Karpas-422 (cell line): Measurements from ENCODE around the gene TEX13C. TPM values are rescaled to one million over a fixed set of nuclear protein-coding genes. Genes with fewer than 3 reads are reported as not detected.

Source experiments
- DNase-seq: peaks from one replicate; pipeline ENCODE4 v3.0.0-alpha.2; 2015
- H2AFZ ChIP-seq: fragments of 200-600 bp; sonication (generic); 2 replicates; pipeline ENCODE4 v1.6.1; 2014; ENCODE audit warnings: antibody characterized with exemption, low read length, mixed read lengths
- H3K27ac ChIP-seq: fragments of 200-600 bp; sonication (generic); 2 replicates; pipeline ENCODE4 v1.5.1; 2014; ENCODE audit warnings: mild to moderate bottlenecking, low read length, moderate library complexity
- H3K27me3 ChIP-seq: fragments of 200-600 bp; sonication (generic); 2 replicates; pipeline ENCODE4 v1.6.1; 2014; ENCODE audit warnings: low read length, mixed read lengths
- H3K36me3 ChIP-seq: fragments of 200-600 bp; sonication (generic); 2 replicates; pipeline ENCODE4 v1.6.1; 2014; ENCODE audit warnings: low read length, mixed read lengths; ENCODE audit not compliant: insufficient read depth
- H3K4me1 ChIP-seq: fragments of 200-600 bp; sonication (generic); 2 replicates; pipeline ENCODE4 v1.6.1; 2014; ENCODE audit warnings: mild to moderate bottlenecking, low read length, mixed read lengths
- H3K4me2 ChIP-seq: fragments of 200-600 bp; sonication (generic); 2 replicates; pipeline ENCODE4 v1.6.1; 2014; ENCODE audit warnings: low read length, low read depth, mild to moderate bottlenecking; ENCODE audit not compliant: poor library complexity, severe bottlenecking
- H3K4me3 ChIP-seq: fragments of 200-600 bp; sonication (generic); 2 replicates; pipeline ENCODE4 v1.5.1; 2014; ENCODE audit warnings: mild to moderate bottlenecking, antibody characterized with exemption, low read length, mixed read lengths
- H3K79me2 ChIP-seq: fragments of 200-600 bp; sonication (generic); 2 replicates; pipeline ENCODE4 v1.6.1; 2014; ENCODE audit warnings: mild to moderate bottlenecking, low read length, mixed read lengths
- H3K9ac ChIP-seq: fragments of 200-600 bp; sonication (generic); 2 replicates; pipeline ENCODE4 v1.6.0; 2014; ENCODE audit warnings: low read length
- H3K9me2 ChIP-seq: fragments of 200-600 bp; sonication (generic), shearing (Covaris generic); replicated peaks from 2 replicates; pipeline ENCODE4 v1.6.0; 2014; ENCODE audit warnings: mild to moderate bottlenecking, low read length, moderate library complexity; ENCODE audit not compliant: insufficient read depth
- H3K9me3 ChIP-seq: fragments of 300-700, 200-600 bp; sonication (generic); 2 replicates; pipeline ENCODE4 v1.6.1; 2014; ENCODE audit warnings: low read length, mixed read lengths
- H4K20me1 ChIP-seq: fragments of 200-600 bp; sonication (generic); 2 replicates; pipeline ENCODE4 v1.6.1; 2014; ENCODE audit warnings: mild to moderate bottlenecking, antibody characterized with exemption, low read length, low read depth; ENCODE audit not compliant: insufficient read depth
- total RNA-seq: library from RNA; depleted of rRNA; stranded (reverse); fragments of >200 nt; shearing (Covaris generic); gene quantifications from 2 replicates; pipeline ENCODE4 v1.2.3, GENCODE V29; 2014; ENCODE audit warnings: low replicate concordance; rRNA removed

Gene TEX13C
- not detected in 2 replicates for total RNA-seq

GRCh38 chrX:125319646-125320521 is at the start of gene TEX13C:
Gene TEX13C (plus strand): TSS chrX:125319871. CDS start chrX:125320120, 249 bp downstream.
- no peak within 1 kb of the TSS for H3K4me2 ChIP-seq
- H3K4me3 ChIP-seq = no peak within 1 kb of the TSS
- H3K9me2 ChIP-seq = no peaks in the 10 kb centered on the region
- no peaks in the 10 kb centered on the region for H4K20me1 ChIP-seq
- H3K27ac ChIP-seq = no peak within 1 kb of the TSS
- no peak within 1 kb of the TSS for H2AFZ ChIP-seq
- H3K36me3 ChIP-seq = no peaks in the 10 kb centered on the region
- no peaks in the 10 kb centered on the region for H3K79me2 ChIP-seq
- H3K9ac ChIP-seq = no peak within 1 kb of the TSS
- H3K9me3 ChIP-seq = no peaks in the 10 kb centered on the region
- H3K4me1 ChIP-seq = no peaks in the 10 kb centered on the region
- H3K27me3 ChIP-seq = no peaks in the 10 kb centered on the region
- no peak for DNase-seq

- Histone ChIP-seq H3K9me3 (no peaks in the 10 kb centered on the region), H3K79me2 (no peaks in the 10 kb centered on the region), H2AFZ (no peak overlapping the region), H3K27me3 (no peaks in the 10 kb centered on the region), H3K36me3 (no peaks in the 10 kb centered on the region), H3K27ac (no peak overlapping the region), H4K20me1 (no peaks in the 10 kb centered on the region), H3K9ac (no peak overlapping the region), H3K9me2 (no peaks in the 10 kb centered on the region), H3K4me1 (no peaks in the 10 kb centered on the region), H3K4me3 (no peak overlapping the region), H3K4me2 (no peak overlapping the region)
- no peak for DNase-seq
These were observed 32.4 kb upstream of the TEX13C start for GRCh38 chrX:125287282-125287681.

GRCh38 chrX:125288343-125288742 is 31.3 kb upstream of the TEX13C start:
- Histone ChIP-seq H3K4me1 (no peaks in the 10 kb centered on the region), H3K4me2 (no peak overlapping the region), H3K9me2 (no peaks in the 10 kb centered on the region), H3K4me3 (no peak overlapping the region), H3K36me3 (no peaks in the 10 kb centered on the region), H2AFZ (no peak overlapping the region), H3K9ac (no peak overlapping the region), H4K20me1 (no peaks in the 10 kb centered on the region), H3K27me3 (no peaks in the 10 kb centered on the region), H3K9me3 (no peaks in the 10 kb centered on the region), H3K27ac (no peak overlapping the region), H3K79me2 (no peaks in the 10 kb centered on the region)
- DNase-seq = no peak

GRCh38 chrX:125289209-125289608 is 30.5 kb upstream of the TEX13C start:
- Histone ChIP-seq H3K79me2 (no peaks in the 10 kb centered on the region), H3K27me3 (no peaks in the 10 kb centered on the region), H3K4me3 (no peak overlapping the region), H3K4me2 (no peak overlapping the region), H2AFZ (no peak overlapping the region), H4K20me1 (no peaks in the 10 kb centered on the region), H3K4me1 (no peaks in the 10 kb centered on the region), H3K9me3 (no peaks in the 10 kb centered on the region), H3K27ac (no peak overlapping the region), H3K9ac (no peak overlapping the region), H3K9me2 (no peaks in the 10 kb centered on the region), H3K36me3 (no peaks in the 10 kb centered on the region)
- DNase-seq = no peak

GRCh38 chrX:125289920-125290319 is 29.8 kb upstream of the TEX13C start:
- H4K20me1 ChIP-seq = no peaks in the 10 kb centered on the region
- H3K79me2 ChIP-seq = no peaks in the 10 kb centered on the region
- no peak overlapping the region for H2AFZ ChIP-seq
- H3K9ac ChIP-seq = no peak overlapping the region
- no peaks in the 10 kb centered on the region for H3K36me3 ChIP-seq
- no peak overlapping the region for H3K4me2 ChIP-seq
- no peaks in the 10 kb centered on the region for H3K9me2 ChIP-seq
- H3K4me1 ChIP-seq = peaks cover 4% of the 10 kb centered on the region
- H3K9me3 ChIP-seq = no peaks in the 10 kb centered on the region
- H3K4me3 ChIP-seq = no peak overlapping the region
- H3K27ac ChIP-seq = no peak overlapping the region
- no peak for DNase-seq
- H3K27me3 ChIP-seq = no peaks in the 10 kb centered on the region

GRCh38 chrX:125291124-125291523 is 28.5 kb upstream of the TEX13C start:
- Histone ChIP-seq H3K4me2 (no peak overlapping the region), H3K9me2 (no peaks in the 10 kb centered on the region), H3K9me3 (no peaks in the 10 kb centered on the region), H3K4me3 (no peak overlapping the region), H3K79me2 (no peaks in the 10 kb centered on the region), H3K4me1 (peaks cover 16% of the 10 kb centered on the region), H3K36me3 (no peaks in the 10 kb centered on the region), H3K27ac (no peak overlapping the region), H2AFZ (no peak overlapping the region), H4K20me1 (no peaks in the 10 kb centered on the region), H3K27me3 (no peaks in the 10 kb centered on the region), H3K9ac (no peak overlapping the region)
- DNase-seq = no peak

- no peaks in the 10 kb centered on the region for H3K36me3 ChIP-seq
- no peak overlapping the region for H3K4me3 ChIP-seq
- no peaks in the 10 kb centered on the region for H3K27me3 ChIP-seq
- H2AFZ ChIP-seq = no peak overlapping the region
- no peak overlapping the region for H3K9ac ChIP-seq
- no peaks in the 10 kb centered on the region for H3K79me2 ChIP-seq
- H4K20me1 ChIP-seq = no peaks in the 10 kb centered on the region
- no peaks in the 10 kb centered on the region for H3K9me3 ChIP-seq
- peaks cover 16% of the 10 kb centered on the region for H3K4me1 ChIP-seq
- no peak overlapping the region for H3K27ac ChIP-seq
- DNase-seq = no peak
- H3K4me2 ChIP-seq = no peak overlapping the region
- no peaks in the 10 kb centered on the region for H3K9me2 ChIP-seq
These were observed 25.6 kb upstream of the TEX13C start for GRCh38 chrX:125293850-125294780.

- Histone ChIP-seq H3K9me2 (no peaks in the 10 kb centered on the region), H2AFZ (peak overlapping the region; percentile 34; the same call in 1 of the 2 replicates), H3K9me3 (no peaks in the 10 kb centered on the region), H3K36me3 (no peaks in the 10 kb centered on the region), H4K20me1 (no peaks in the 10 kb centered on the region), H3K27me3 (no peaks in the 10 kb centered on the region), H3K9ac (no peak overlapping the region), H3K4me3 (no peak overlapping the region), H3K4me2 (peak overlapping the region; percentile 37), H3K4me1 (peaks cover 16% of the 10 kb centered on the region), H3K79me2 (no peaks in the 10 kb centered on the region), H3K27ac (no peak overlapping the region)
- DNase-seq = peak; percentile 42
These were observed 24.3 kb upstream of the TEX13C start for GRCh38 chrX:125295337-125295736.
